Measurements from ENCODE around the gene ANO10.

DNA sequence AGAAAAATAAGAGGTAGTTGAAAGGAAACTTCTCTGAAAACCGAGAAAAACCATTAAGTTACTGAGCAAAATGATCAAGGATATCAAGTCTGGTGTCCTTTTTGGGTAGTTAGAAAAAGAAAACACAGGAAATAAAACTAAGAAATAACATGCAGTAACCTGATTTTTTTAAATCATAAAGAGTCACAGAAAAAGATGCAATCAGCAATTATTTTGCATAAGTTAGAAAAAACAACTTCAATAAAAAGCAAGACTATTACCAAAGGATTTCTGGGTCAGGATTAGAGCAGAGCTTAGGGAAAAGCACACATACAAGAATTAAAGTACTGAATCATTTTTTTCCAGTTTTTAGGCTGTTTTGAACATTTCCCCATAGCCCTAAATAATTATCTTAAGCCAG is 28.5 kb upstream of the ANO10 start:
- TF ChIP-seq, protein P1, sequence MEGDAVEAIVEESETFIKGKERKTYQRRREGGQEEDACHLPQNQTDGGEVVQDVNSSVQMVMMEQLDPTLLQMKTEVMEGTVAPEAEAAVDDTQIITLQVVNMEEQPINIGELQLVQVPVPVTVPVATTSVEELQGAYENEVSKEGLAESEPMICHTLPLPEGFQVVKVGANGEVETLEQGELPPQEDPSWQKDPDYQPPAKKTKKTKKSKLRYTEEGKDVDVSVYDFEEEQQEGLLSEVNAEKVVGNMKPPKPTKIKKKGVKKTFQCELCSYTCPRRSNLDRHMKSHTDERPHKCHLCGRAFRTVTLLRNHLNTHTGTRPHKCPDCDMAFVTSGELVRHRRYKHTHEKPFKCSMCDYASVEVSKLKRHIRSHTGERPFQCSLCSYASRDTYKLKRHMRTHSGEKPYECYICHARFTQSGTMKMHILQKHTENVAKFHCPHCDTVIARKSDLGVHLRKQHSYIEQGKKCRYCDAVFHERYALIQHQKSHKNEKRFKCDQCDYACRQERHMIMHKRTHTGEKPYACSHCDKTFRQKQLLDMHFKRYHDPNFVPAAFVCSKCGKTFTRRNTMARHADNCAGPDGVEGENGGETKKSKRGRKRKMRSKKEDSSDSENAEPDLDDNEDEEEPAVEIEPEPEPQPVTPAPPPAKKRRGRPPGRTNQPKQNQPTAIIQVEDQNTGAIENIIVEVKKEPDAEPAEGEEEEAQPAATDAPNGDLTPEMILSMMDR (IDR thresholded peaks at IDR 0.05) = no peak
- TF ChIP-seq POLR2A (IDR thresholded peaks at IDR 0.05) = no peak

All from thyroid gland (tissue), 4 donors.